ENCODE measurements around the gene SHISA4.

- TF ChIP-seq POLR2A (IDR thresholded peaks at IDR 0.05) (no peak), CTCF (IDR thresholded peaks at IDR 0.05) (no peak)
Measured at GRCh38 chr1:201887116-201887866, 1.4 kb upstream of the SHISA4 start.

All from upper lobe of left lung (tissue), 4 donors.